ENCODE data around the gene RNF227. TPM values are rescaled to one million over a fixed set of nuclear protein-coding genes. Genes with fewer than 3 reads are reported as not detected.

Gene RNF227
- 2.8 TPM for polyA plus RNA-seq (2013, experiment 1 of 2)
- 3.0 TPM for polyA plus RNA-seq (2013, experiment 2 of 2)

DNA sequence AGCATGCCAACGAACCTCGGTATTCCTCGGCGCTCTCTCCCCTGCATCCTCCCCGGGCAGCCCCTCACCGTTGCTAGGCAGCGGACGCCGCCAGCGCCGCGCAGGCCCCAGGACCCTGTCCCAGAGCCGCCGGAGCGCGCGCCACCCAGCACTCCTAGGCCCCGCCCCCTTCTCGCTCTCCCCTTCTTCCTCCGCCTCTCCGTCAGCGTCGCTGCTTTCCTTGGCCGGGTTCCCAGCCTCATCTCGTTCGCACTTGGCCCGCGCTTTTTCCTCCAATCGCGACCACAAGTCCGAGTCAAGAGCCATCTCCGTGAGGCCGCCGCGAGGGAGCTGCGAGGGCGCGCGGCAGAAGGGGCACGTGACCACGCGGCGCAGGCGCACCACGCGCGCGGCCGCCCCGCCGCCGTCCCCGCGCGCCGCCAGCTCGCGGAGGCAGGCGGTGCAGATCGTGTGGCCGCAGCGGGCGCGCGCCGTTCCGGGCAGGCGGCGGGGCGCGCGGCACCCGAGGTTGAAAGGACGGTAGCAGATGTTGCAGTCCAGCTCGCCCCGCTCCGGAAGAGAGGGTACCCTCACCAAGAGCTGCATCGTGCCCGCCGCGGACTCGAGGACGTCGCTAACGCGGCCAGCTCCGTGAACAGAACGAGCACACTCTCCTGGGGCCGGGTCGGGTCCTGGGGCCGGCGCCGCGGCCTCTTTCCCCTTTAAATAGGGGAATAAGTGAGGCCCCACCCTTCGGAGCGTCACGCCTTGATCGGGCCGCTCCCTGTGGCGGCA is at the start of gene RNF227:
RNF227 (minus strand) TSS at position 679 of the 774 bp plus-strand sequence; CDS start at position 585, 94 bp downstream.
- Histone ChIP-seq H2BK15ac (ENCODE audit: low read length) (peak within 1 kb of the TSS; percentile 91), H3K36me3 (replicated peaks in 1 of 2; ENCODE audit: control insufficient read depth in 2 of 2, insufficient read depth in 2 of 2, low read length in 2 of 2) (peaks cover 2 to 19% of the 10 kb centered on the region in 2 donors), H3K18ac (ENCODE audit: low read length) (peak within 1 kb of the TSS; percentile 99), H3K27me3 (ENCODE audit: control insufficient read depth in 3 of 3, insufficient read depth in 3 of 3, low read depth in 1 of 3, low read length in 3 of 3) (peaks cover 0 to 11% (median 0%) of the 10 kb centered on the region in 3 experiments), H3K4me1 (ENCODE audit: control insufficient read depth in 2 of 2, insufficient read depth in 1 of 2, low read depth in 1 of 2, low read length in 2 of 2) (peaks cover 7 to 12% of the 10 kb centered on the region in 2 donors), H3K27ac (replicated peaks; ENCODE audit: low read length) (peak within 1 kb of the TSS; percentile 92), H2BK12ac (ENCODE audit: low read length) (no peak within 1 kb of the TSS), H3K4ac (ENCODE audit: low read length) (no peak within 1 kb of the TSS), H2BK5ac (ENCODE audit: low read length) (peak within 1 kb of the TSS; percentile 93), H2BK120ac (ENCODE audit: low read depth, low read length) (peak within 1 kb of the TSS; percentile 83), H3K14ac (ENCODE audit: low read length) (peak within 1 kb of the TSS; percentile 25), H2AK5ac (ENCODE audit: low read depth, low read length) (peak within 1 kb of the TSS; percentile 85), H3K4me3 (ENCODE audit: low read length in 2 of 2) (peak within 1 kb of the TSS; percentile 87 to 88), H3K23ac (ENCODE audit: low read depth, low read length, poor library complexity) (peak within 1 kb of the TSS; percentile 95), H3K79me1 (ENCODE audit: low read depth, low read length) (no peaks in the 10 kb centered on the region), H3K9ac (ENCODE audit: low read depth, low read length, poor library complexity) (peak within 1 kb of the TSS; percentile 95), H4K91ac (ENCODE audit: low read depth, low read length, poor library complexity) (no peak within 1 kb of the TSS), H2AFZ (ENCODE audit: low read length) (peak within 1 kb of the TSS; percentile 99), H4K8ac (ENCODE audit: low read depth, low read length) (no peak within 1 kb of the TSS), H3K4me2 (ENCODE audit: insufficient read depth, low read length, poor library complexity, severe bottlenecking) (peak within 1 kb of the TSS; percentile 96), H3K9me3 (replicated peaks in 1 of 2; ENCODE audit: control insufficient read depth in 2 of 2, insufficient read depth in 1 of 2, low read depth in 1 of 2, low read length in 2 of 2) (peaks cover 0 to 7% of the 10 kb centered on the region in 2 donors)
- WGBS, 2 donors (ENCODE audit: extremely low coverage in 2 of 2, insufficient read length in 2 of 2, insufficient replicate concordance in 1 of 2) = no CpG with 5 or more reads among the region's 100 CpGs
- peak; percentile 84 for DNase-seq (ENCODE audit: low spot score)

DNA sequence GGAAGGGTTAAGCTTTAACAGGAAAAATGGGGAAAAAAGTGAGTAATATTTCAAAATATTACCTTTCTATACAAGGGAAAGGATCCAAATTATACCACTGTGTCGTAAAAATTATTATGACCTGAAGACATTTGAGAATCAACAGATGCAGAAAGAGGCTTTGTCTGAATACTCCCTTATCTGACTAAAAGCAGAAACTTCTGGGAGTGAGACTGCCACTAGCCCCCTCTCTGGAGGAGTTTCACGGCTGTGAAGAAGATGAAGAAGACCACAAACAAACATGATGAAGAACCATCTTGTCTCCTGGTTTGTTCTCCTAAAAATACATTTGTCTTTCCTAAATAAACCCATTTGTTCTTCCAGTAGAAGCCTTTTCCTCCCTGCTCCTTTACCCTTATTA is 45.3 kb upstream of the RNF227 start:
- no CpG with 5 or more reads among the region's 2 CpGs for WGBS, 2 donors (ENCODE audit: extremely low coverage in 2 of 2, insufficient read length in 2 of 2, insufficient replicate concordance in 1 of 2)
- H2BK15ac ChIP-seq (ENCODE audit: low read length) = no peak overlapping the region
- no peak overlapping the region for H3K4ac ChIP-seq (ENCODE audit: low read length)
- H3K79me1 ChIP-seq (ENCODE audit: low read depth, low read length) = no peaks in the 10 kb centered on the region
- no peak overlapping the region for H3K14ac ChIP-seq (ENCODE audit: low read length)
- no peak overlapping the region for H3K18ac ChIP-seq (ENCODE audit: low read length)
- H2BK120ac ChIP-seq (ENCODE audit: low read depth, low read length) = no peak overlapping the region
- no peaks in the 10 kb centered on the region for H3K4me1 ChIP-seq (ENCODE audit: control insufficient read depth in 2 of 2, insufficient read depth in 1 of 2, low read depth in 1 of 2, low read length in 2 of 2)
- no peak for DNase-seq (ENCODE audit: low spot score)
- no peak overlapping the region for H3K23ac ChIP-seq (ENCODE audit: low read depth, low read length, poor library complexity)
- no peak overlapping the region for H4K8ac ChIP-seq (ENCODE audit: low read depth, low read length)
- no peak overlapping the region for H2BK12ac ChIP-seq (ENCODE audit: low read length)
- no peak overlapping the region for H3K4me3 ChIP-seq (ENCODE audit: low read length in 2 of 2)
- H2BK5ac ChIP-seq (ENCODE audit: low read length) = no peak overlapping the region
- H3K4me2 ChIP-seq (ENCODE audit: insufficient read depth, low read length, poor library complexity, severe bottlenecking) = no peak overlapping the region
- no peaks in the 10 kb centered on the region for H3K9me3 ChIP-seq (replicated peaks in 1 of 2; ENCODE audit: control insufficient read depth in 2 of 2, insufficient read depth in 1 of 2, low read depth in 1 of 2, low read length in 2 of 2)
- no peaks in the 10 kb centered on the region for H3K36me3 ChIP-seq (replicated peaks in 1 of 2; ENCODE audit: control insufficient read depth in 2 of 2, insufficient read depth in 2 of 2, low read length in 2 of 2)
- H3K27ac ChIP-seq (replicated peaks; ENCODE audit: low read length) = no peak overlapping the region
- no peak overlapping the region for H2AK5ac ChIP-seq (ENCODE audit: low read depth, low read length)
- H2AFZ ChIP-seq (ENCODE audit: low read length) = no peak overlapping the region
- no peaks in the 10 kb centered on the region for H3K27me3 ChIP-seq (ENCODE audit: control insufficient read depth in 3 of 3, insufficient read depth in 3 of 3, low read depth in 1 of 3, low read length in 3 of 3)
- no peak overlapping the region for H4K91ac ChIP-seq (ENCODE audit: low read depth, low read length, poor library complexity)
- no peak overlapping the region for H3K9ac ChIP-seq (ENCODE audit: low read depth, low read length, poor library complexity)

DNA sequence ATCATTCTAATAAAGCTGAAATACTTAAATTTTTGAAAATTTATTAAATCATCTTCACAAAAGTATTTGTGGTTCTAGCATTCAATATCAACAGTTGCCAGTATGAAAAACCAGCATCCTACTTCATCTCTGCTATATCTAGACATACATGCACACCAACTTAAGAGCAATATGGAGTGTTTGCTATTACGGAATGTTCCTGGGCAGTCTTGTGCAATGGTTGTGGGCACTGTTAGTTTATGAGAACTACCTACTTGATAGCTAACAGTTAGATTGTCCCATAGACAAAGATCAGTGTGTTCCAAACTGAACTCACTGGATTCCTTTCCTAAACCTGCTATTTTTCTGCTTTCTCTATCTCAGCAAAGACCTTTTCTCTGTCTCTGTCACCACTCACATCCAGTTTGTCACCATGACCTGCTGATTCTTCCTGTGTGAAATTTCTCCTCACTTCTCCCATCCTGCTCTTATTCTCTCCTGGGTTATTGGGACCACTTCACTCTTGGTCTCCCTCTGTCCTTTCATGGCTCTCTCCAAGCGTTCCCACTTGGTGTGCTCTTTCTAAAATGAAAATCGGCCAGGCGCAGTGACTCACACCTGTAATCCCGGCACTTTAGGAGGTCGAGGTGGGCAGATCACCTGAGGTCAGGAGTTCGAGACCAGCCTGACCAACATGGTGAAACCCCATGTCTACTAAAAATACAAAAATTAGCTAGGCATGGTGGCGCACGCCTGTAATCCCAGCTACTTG is 43.6 kb upstream of the RNF227 start:
- Histone ChIP-seq H3K14ac (ENCODE audit: low read length) (no peak overlapping the region), H3K23ac (ENCODE audit: low read depth, low read length, poor library complexity) (no peak overlapping the region), H3K79me1 (ENCODE audit: low read depth, low read length) (no peaks in the 10 kb centered on the region), H4K8ac (ENCODE audit: low read depth, low read length) (no peak overlapping the region), H3K4me3 (ENCODE audit: low read length in 2 of 2) (no peak overlapping the region), H3K4ac (ENCODE audit: low read length) (no peak overlapping the region), H3K4me2 (ENCODE audit: insufficient read depth, low read length, poor library complexity, severe bottlenecking) (no peak overlapping the region), H3K27me3 (ENCODE audit: control insufficient read depth in 3 of 3, insufficient read depth in 3 of 3, low read depth in 1 of 3, low read length in 3 of 3) (no peaks in the 10 kb centered on the region), H3K27ac (replicated peaks; ENCODE audit: low read length) (no peak overlapping the region), H3K9ac (ENCODE audit: low read depth, low read length, poor library complexity) (no peak overlapping the region), H4K91ac (ENCODE audit: low read depth, low read length, poor library complexity) (no peak overlapping the region), H3K4me1 (ENCODE audit: control insufficient read depth in 2 of 2, insufficient read depth in 1 of 2, low read depth in 1 of 2, low read length in 2 of 2) (no peaks in the 10 kb centered on the region), H2BK120ac (ENCODE audit: low read depth, low read length) (no peak overlapping the region), H2BK5ac (ENCODE audit: low read length) (no peak overlapping the region), H3K9me3 (replicated peaks in 1 of 2; ENCODE audit: control insufficient read depth in 2 of 2, insufficient read depth in 1 of 2, low read depth in 1 of 2, low read length in 2 of 2) (no peaks in the 10 kb centered on the region), H2AK5ac (ENCODE audit: low read depth, low read length) (no peak overlapping the region), H2AFZ (ENCODE audit: low read length) (no peak overlapping the region), H3K36me3 (replicated peaks in 1 of 2; ENCODE audit: control insufficient read depth in 2 of 2, insufficient read depth in 2 of 2, low read length in 2 of 2) (no peaks in the 10 kb centered on the region), H3K18ac (ENCODE audit: low read length) (no peak overlapping the region), H2BK15ac (ENCODE audit: low read length) (no peak overlapping the region), H2BK12ac (ENCODE audit: low read length) (no peak overlapping the region)
- no CpG with 5 or more reads among the region's 9 CpGs for WGBS, 2 donors (ENCODE audit: extremely low coverage in 2 of 2, insufficient read length in 2 of 2, insufficient replicate concordance in 1 of 2)
- no peak for DNase-seq (ENCODE audit: low spot score)
